K562 (cell line): Measurements from ENCODE around the gene KXD1. TPM values are rescaled to one million over a fixed set of nuclear protein-coding genes. Genes with fewer than 3 reads are reported as not detected.

Experiments used
- CHD1 ChIP-seq: fragments of 200-600 bp; sonication (generic); IDR thresholded peaks from one replicate; pipeline ENCODE4 v1.6.1; 2012; ENCODE audit warnings: mild to moderate bottlenecking, moderate library complexity, low read length, inconsistent platforms
- CREB1 ChIP-seq, 2 experiments: sonication (generic) in 1 of 2; formaldehyde crosslinking in 1 of 2; IDR thresholded peaks; 2 replicates each; pipeline versions ENCODE4 v1.6.1 to v1.8.0; 2012 to 2022; ENCODE audit warnings: inconsistent platforms in 1 of 2, mild to moderate bottlenecking in 1 of 2, missing genetic modification reagents in 1 of 2, moderate library complexity in 1 of 2
- CTBP1 ChIP-seq: fragments of 450-650 bp; IDR thresholded peaks from 2 replicates; pipeline ENCODE4 v1.6.1; 2016; ENCODE audit warnings: borderline replicate concordance
- DIDO1 ChIP-seq: fragments of 450-650 bp; IDR thresholded peaks from 2 replicates; pipeline ENCODE4 v1.6.1; 2016; ENCODE audit warnings: low read depth, missing biosample characterization, missing genetic modification characterization
- DPF2 ChIP-seq: fragments of 450-650 bp; IDR thresholded peaks from 2 replicates; pipeline ENCODE4 v1.6.1; 2016
- ELF2 ChIP-seq: fragments of 250-450 bp; sonication (Bioruptor Pico); IDR thresholded peaks from 2 replicates; pipeline ENCODE4 v1.5.0; 2021; ENCODE audit warnings: mild to moderate bottlenecking
- KDM5B ChIP-seq: fragments of 200-600 bp; sonication (generic); IDR thresholded peaks from 2 replicates; pipeline ENCODE4 v1.6.1; 2012; ENCODE audit warnings: low read depth, mild to moderate bottlenecking, moderate library complexity, low read length, control low read depth, inconsistent platforms; ENCODE audit not compliant: insufficient replicate concordance
- LCOR ChIP-seq: sonication (generic); formaldehyde crosslinking; IDR thresholded peaks from 2 replicates; pipeline ENCODE4 v1.8.0; 2022; ENCODE audit warnings: mild to moderate bottlenecking, missing genetic modification reagents
- NBN ChIP-seq: fragments of 450-650 bp; IDR thresholded peaks from 2 replicates; pipeline ENCODE4 v1.6.1; 2016; ENCODE audit warnings: low read depth, mild to moderate bottlenecking
- NFIX ChIP-seq: fragments of 250-450 bp; sonication (Bioruptor Pico); IDR thresholded peaks from 2 replicates; pipeline ENCODE4 v1.4.0; 2020; ENCODE audit warnings: low read depth, mild to moderate bottlenecking, moderate library complexity
- POLR3G ChIP-seq: IDR thresholded peaks from 2 replicates; pipeline ENCODE4 v1.6.1; 2011; ENCODE audit not compliant: insufficient read length, insufficient replicate concordance; ENCODE audit errors: extremely low read depth
- TAF1 ChIP-seq: IDR thresholded peaks from 2 replicates; pipeline ENCODE4 v1.6.1; 2011; ENCODE audit warnings: mild to moderate bottlenecking, low read length, moderate library complexity; ENCODE audit not compliant: insufficient read depth, control insufficient read depth, severe bottlenecking; ENCODE audit errors: extremely low read depth
- ZNF354B ChIP-seq: fragments of 250-450 bp; sonication (Bioruptor Pico); IDR thresholded peaks from 2 replicates; pipeline ENCODE4 v1.4.0; 2020
- ZNF766 ChIP-seq: fragments of 200-800 bp; sonication (Bioruptor generic); conservative IDR thresholded peaks from 2 replicates; pipeline ENCODE4 v1.6.1; 2016; ENCODE audit warnings: missing genetic modification characterization, missing compliant biosample characterization
- ZSCAN32 ChIP-seq: fragments of 450-650 bp; formaldehyde crosslinking; IDR thresholded peaks from 2 replicates; pipeline ENCODE4 v1.4.0; 2020; ENCODE audit warnings: mild to moderate bottlenecking, moderate library complexity
- polyA plus RNA-seq, 8 experiments: library from polyadenylated mRNA; depleted of rRNA in 4 of 8; stranded (reverse) in 5 of 8; unstranded in 3 of 8; fragments of >200 nt; fragmentation: Nextera tagmentation in 2 of 8; fragmentation: Illumina TruSeq in 1 of 8; extraction: Ambion mirVana in 2 of 8; extraction: Trizol in 1 of 8; gene quantifications; 2 replicates each; pipeline versions ENCODE4 v1.2.1 to v1.2.3, GENCODE V29; 2011 to 2014; ENCODE audit warnings: inconsistent platforms in 1 of 8, missing spikeins in 1 of 8
- total RNA-seq, 7 experiments: library from RNA; depleted of rRNA in 6 of 7; stranded (reverse); fragments of >200 nt in 6 of 7; fragmentation: Illumina TruSeq in 2 of 7; extraction: Trizol in 2 of 7; gene quantifications; 2 replicates each; pipeline versions ENCODE4 v1.2.1 to v1.2.3, GENCODE V29; 2011 to 2021; ENCODE audit warnings: low replicate concordance in 1 of 7
- TF ChIP-seq, protein P1 (sequence below): fragments of 450-650 bp; IDR thresholded peaks from 2 replicates; pipeline ENCODE4 v1.6.1; 2018; ENCODE audit not compliant: partially characterized antibody
- TF ChIP-seq, protein P2 (sequence below), 3 experiments: IDR thresholded peaks in 2 of 3; conservative IDR thresholded peaks in 1 of 3; 2 replicates each; pipeline ENCODE4 v1.5.1; 2011 to 2012; ENCODE audit warnings: low read length in 3 of 3, mild to moderate bottlenecking in 3 of 3, control low read depth in 2 of 3, improper control_type of control experiment in 1 of 3, inconsistent platforms in 1 of 3, low read depth in 1 of 3, mixed read lengths in 1 of 3, moderate library complexity in 1 of 3; ENCODE audit not compliant: insufficient read depth in 2 of 3
- TF ChIP-seq, protein P3 (sequence below), 2 experiments: fragments of 150-350 bp in 1 of 2; IDR thresholded peaks; 2 replicates each; pipeline ENCODE4 v1.6.1; 2012 to 2016; ENCODE audit warnings: low read depth in 2 of 2, low read length in 2 of 2, mild to moderate bottlenecking in 1 of 2, moderate library complexity in 1 of 2

The KXD1 gene
- total and polyA plus RNA-seq, 9 of the 15 experiments (the other 6 are each of a cell fraction or from before 2014, with no cell fraction given): 21.9 to 210 (median 118) TPM

DNA sequence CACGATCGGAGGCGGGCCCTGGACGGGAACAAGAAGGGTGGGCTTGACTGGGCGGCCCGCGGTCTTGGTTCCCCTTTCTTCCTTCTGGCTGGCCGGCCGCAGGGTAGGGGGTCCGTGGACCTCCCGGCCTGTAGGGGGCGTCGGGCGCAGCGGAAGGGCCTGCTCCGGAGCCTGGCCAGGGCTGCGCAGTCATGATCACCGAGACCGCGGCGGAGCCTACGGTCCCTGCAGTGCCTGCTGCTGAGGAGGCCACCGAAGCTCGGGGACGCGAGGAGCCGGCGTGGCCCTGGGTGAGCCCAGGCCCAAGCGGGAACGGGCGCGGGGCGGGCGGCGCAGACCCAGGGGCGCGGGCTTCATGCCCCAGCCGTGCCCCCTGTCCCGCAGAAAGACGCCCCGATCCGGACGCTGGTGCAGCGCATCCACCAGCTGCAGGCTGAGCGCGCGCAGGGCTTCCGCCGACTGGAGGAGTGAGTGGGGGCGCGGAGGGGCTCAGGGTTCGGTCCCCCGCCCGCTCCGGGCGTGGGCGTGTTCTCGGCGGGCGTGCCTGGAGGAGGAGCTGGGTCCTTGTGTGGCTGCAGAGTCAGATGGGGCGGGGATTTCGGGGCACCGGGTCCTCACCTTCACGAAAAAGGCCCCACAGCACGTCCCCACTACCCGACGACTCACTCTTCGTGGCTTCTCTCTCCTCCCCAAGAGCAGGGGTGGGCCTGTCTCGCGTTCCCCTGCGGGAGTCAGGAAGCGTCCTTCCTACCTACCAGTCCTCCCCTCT is 31.1 kb downstream of the KXD1 start, which contains the start of gene REX1BD (continued):
- TF ChIP-seq POLR3G (no peak), KDM5B (peak; percentile 53), NBN (peak; percentile 85; the same call in 1 of the 2 replicates), ZNF354B (CRISPR knock-in tag) (0 out of 2 replicates have a peak, but pooled peaks have one; percentile 3), DIDO1 (tag) (peak; percentile 74), DPF2 (peak; percentile 57; the same call in 1 of the 2 replicates), CTBP1 (peak; percentile 89), ZSCAN32 (CRISPR knock-in tag) (peak; percentile 48; the same call in 1 of the 2 replicates), CREB1 (IDR thresholded peaks at IDR 0.05) (peak; percentile 47; the same call in 1 of the 2 replicates), CREB1 (CRISPR knock-in tag; IDR thresholded peaks at IDR 0.05) (peak; percentile 78), ZNF766 (peak; percentile 68; the same call in 1 of the 2 replicates), TAF1 (peak; percentile 70), NFIX (no peak), CHD1 (peak; percentile 92), ELF2 (peak; percentile 79), LCOR (CRISPR knock-in tag) (peak; percentile 64; the same call in 1 of the 2 replicates)
- TF ChIP-seq, protein P1, sequence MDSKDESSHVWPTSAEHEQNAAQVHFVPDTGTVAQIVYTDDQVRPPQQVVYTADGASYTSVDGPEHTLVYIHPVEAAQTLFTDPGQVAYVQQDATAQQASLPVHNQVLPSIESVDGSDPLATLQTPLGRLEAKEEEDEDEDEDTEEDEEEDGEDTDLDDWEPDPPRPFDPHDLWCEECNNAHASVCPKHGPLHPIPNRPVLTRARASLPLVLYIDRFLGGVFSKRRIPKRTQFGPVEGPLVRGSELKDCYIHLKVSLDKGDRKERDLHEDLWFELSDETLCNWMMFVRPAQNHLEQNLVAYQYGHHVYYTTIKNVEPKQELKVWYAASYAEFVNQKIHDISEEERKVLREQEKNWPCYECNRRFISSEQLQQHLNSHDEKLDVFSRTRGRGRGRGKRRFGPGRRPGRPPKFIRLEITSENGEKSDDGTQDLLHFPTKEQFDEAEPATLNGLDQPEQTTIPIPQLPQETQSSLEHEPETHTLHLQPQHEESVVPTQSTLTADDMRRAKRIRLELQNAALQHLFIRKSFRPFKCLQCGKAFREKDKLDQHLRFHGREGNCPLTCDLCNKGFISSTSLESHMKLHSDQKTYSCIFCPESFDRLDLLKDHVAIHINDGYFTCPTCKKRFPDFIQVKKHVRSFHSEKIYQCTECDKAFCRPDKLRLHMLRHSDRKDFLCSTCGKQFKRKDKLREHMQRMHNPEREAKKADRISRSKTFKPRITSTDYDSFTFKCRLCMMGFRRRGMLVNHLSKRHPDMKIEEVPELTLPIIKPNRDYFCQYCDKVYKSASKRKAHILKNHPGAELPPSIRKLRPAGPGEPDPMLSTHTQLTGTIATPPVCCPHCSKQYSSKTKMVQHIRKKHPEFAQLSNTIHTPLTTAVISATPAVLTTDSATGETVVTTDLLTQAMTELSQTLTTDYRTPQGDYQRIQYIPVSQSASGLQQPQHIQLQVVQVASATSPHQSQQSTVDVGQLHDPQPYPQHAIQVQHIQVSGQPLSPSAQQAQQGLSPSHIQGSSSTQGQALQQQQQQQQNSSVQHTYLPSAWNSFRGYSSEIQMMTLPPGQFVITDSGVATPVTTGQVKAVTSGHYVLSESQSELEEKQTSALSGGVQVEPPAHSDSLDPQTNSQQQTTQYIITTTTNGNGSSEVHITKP: peak; percentile 10
- TF ChIP-seq, protein P2, sequence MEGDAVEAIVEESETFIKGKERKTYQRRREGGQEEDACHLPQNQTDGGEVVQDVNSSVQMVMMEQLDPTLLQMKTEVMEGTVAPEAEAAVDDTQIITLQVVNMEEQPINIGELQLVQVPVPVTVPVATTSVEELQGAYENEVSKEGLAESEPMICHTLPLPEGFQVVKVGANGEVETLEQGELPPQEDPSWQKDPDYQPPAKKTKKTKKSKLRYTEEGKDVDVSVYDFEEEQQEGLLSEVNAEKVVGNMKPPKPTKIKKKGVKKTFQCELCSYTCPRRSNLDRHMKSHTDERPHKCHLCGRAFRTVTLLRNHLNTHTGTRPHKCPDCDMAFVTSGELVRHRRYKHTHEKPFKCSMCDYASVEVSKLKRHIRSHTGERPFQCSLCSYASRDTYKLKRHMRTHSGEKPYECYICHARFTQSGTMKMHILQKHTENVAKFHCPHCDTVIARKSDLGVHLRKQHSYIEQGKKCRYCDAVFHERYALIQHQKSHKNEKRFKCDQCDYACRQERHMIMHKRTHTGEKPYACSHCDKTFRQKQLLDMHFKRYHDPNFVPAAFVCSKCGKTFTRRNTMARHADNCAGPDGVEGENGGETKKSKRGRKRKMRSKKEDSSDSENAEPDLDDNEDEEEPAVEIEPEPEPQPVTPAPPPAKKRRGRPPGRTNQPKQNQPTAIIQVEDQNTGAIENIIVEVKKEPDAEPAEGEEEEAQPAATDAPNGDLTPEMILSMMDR (IDR thresholded peaks at IDR 0.05 in 2 of 3, conservative IDR thresholded peaks at IDR 0.05 in 1 of 3; ENCODE audit: insufficient read depth in 2 of 3, low read depth in 1 of 3, low read length in 3 of 3): peak; percentile 76 to 92 (median 88)
- TF ChIP-seq, protein P3, sequence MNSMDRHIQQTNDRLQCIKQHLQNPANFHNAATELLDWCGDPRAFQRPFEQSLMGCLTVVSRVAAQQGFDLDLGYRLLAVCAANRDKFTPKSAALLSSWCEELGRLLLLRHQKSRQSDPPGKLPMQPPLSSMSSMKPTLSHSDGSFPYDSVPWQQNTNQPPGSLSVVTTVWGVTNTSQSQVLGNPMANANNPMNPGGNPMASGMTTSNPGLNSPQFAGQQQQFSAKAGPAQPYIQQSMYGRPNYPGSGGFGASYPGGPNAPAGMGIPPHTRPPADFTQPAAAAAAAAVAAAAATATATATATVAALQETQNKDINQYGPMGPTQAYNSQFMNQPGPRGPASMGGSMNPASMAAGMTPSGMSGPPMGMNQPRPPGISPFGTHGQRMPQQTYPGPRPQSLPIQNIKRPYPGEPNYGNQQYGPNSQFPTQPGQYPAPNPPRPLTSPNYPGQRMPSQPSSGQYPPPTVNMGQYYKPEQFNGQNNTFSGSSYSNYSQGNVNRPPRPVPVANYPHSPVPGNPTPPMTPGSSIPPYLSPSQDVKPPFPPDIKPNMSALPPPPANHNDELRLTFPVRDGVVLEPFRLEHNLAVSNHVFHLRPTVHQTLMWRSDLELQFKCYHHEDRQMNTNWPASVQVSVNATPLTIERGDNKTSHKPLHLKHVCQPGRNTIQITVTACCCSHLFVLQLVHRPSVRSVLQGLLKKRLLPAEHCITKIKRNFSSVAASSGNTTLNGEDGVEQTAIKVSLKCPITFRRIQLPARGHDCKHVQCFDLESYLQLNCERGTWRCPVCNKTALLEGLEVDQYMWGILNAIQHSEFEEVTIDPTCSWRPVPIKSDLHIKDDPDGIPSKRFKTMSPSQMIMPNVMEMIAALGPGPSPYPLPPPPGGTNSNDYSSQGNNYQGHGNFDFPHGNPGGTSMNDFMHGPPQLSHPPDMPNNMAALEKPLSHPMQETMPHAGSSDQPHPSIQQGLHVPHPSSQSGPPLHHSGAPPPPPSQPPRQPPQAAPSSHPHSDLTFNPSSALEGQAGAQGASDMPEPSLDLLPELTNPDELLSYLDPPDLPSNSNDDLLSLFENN (IDR thresholded peaks at IDR 0.05; ENCODE audit: low read depth in 2 of 2, low read length in 2 of 2): peak in 1 of 2 experiments; percentile 39; a peak in 1 of 4 replicates
